HG03060 (cell line): ENCODE measurements around the gene SCFD1.
"Not testable (repeated sequence)": the region's sequence is repeated elsewhere in the genome, so short reads cannot be mapped to it uniquely, and the experiment has no call there.

Experiments used
- ATAC-seq: cut with Tn5 transposase; IDR thresholded peaks from one replicate; pipeline ENCODE4 v1.9.1; 2021; ENCODE audit warnings: low read depth, moderate number of reproducible peaks; ENCODE audit not compliant: unreplicated experiment

The SCFD1 gene

GRCh38 chr14:30607156-30607780 is 14.9 kb upstream of the SCFD1 start:
- no peak for ATAC-seq

DNA sequence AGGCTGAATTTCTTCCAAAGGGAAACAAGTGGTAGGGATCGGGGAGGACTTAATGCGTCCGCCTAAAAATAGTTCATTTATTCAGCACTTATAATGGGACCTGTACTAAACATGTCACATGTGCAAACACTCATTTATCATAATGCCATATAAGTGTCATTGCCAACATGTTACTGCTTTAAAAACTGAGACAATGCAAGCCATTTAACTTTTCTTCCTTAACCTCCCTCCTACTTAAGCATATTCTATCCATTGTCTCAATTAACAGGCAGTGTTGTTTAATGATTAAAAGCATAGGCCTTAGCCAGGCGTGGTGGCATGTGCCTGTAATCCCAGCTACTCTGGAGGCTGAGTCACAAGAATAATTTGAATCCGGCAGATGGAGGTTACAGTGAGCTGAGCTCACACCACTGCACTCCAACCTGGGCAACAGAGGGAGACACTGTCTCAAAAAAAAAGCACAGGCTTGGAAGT is 13.5 kb upstream of the SCFD1 start:
- ATAC-seq: no peak

DNA sequence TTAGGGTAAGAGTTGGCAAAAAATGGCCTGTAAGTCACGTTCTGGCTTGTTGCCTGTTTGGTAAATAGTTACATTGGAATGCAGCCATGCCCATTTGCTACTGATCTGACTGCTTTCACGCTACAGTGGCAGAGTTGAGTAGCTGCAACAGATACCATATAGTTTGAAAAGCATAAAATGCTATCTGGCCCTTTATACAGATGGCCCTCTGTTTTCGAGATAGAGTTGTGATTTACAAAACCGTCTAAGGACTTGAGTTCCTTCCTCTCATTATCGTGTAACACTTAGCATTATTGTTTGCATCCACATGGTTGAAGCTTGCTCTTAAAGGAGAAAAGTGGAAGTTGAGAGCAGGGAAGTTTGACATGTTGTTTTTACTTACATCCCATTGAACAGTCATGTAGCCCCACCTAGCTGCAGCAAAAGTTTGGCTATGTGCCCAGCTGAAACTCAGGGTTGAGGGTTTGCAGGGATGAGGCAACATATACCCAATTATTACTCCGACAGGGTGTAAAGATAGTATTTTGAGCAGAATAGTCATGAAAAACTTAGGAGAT is 11.3 kb upstream of the SCFD1 start:
- ATAC-seq: no peak

DNA sequence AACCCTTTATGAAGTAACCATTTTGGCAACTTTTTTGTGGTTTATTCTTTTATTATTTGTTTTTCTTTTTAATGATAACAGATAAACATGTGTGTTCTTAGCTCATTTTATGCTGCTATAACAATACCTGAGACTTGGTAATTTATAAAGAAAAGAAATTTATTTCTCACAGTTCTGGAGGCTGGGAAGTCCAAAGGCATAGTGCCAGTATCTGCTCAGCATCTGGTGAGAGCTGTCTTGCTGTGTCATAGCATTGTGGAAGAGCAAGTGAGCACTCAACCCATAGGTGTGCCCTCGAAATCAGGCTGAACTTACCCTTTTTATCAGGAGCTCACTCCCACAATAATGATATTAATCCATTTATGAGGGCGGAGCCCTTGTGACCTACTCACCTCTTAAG is 8.0 kb upstream of the SCFD1 start:
- ATAC-seq: no peak

- ATAC-seq: peak; percentile 46
Observed at GRCh38 chr14:30620178-30620577, 1.9 kb upstream of the SCFD1 start.

DNA sequence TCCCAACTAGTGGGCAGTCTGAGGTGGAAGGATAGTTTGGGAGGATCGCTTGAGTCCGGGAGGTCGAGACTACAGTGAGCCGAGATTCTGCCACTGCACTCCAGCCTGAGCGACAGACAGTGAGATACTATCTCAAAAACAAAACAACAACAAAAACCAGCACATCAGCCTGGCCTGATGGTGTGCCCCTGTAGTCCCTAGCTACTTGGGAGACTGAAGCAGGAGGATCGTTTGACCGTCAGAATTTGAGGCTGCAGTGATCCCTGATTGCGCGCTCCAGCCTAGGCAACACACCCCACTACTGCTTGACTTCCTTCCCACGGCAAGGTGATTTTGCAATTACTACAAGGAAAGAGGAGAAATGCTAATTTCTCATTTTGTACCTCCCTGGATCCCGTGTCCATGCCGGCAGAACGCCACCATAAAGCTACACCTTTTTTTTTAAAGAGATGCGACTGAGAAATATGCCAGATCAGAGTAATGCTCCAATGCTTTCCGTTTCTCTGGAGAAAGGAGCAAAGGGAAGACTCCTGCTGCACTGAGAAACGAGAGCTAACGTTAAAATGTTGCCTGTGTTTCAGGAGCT is 672 bp upstream of the SCFD1 start:
- no peak for ATAC-seq

- ATAC-seq: no peak
Observed at GRCh38 chr14:30623412-30624131, 1.5 kb downstream of the SCFD1 start.

- no peak for ATAC-seq
Observed at GRCh38 chr14:30624132-30624423, 2.0 kb downstream of the SCFD1 start.

DNA sequence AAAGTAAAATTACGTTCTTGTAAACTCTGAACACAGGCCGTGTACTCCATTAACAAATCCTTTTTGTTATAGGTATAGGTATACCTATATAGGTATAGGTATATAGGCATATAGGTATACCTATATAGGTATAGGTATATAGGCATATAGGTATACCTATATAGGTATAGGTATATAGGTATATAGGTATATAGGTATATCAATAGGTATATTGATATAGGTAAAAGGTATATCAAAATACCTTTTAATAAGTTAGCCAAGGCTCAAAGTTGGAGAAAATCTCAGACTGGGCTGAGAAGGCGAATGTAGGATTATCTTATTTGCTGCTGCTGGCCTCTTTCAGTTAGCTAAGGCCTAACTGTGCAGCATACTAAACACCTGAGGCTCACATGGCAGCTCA is 3.4 kb downstream of the SCFD1 start:
- ATAC-seq: no peak

DNA sequence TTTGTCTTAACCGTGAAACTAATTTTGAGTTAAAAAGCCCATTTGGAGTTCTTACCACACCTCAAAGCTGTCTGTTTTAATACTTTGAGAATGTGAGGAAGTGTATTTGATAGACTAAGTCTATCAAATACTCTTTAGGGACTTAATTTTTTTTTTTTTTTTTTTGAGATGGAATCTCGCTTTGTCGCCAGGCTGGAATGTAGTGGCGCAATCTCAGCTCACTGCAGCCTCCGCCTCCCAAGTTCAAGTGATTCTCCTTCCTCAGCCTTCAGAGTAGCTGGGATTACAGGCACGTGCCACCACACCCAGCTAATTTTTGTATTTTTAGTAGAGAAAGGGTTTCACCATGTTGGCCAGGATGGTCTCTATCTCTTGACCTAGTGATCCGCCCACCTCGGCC is 7.3 kb downstream of the SCFD1 start:
- ATAC-seq: not testable (repeated sequence)

GRCh38 chr14:30630248-30630647 is 8.1 kb downstream of the SCFD1 start:
- no peak for ATAC-seq

DNA sequence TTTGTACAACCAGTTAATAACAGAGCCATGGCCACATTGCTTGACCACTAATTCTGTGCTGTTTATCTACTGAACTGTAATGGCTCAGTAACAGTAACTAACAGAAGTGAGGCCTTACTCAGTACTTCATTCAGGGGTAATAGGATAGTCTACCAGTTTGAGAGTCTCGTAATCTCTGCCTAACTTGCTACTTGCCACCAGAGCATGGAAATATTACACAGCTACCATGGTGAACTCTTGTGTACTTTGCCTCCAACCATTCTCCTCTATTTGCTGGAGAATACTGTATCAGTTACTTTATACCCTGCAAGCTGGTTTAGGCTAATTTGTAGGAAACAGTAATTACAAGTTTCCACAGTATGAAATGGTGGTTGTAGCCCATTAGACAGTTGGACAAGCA is 10.6 kb downstream of the SCFD1 start:
- no peak for ATAC-seq

GRCh38 chr14:30638926-30639325 is 16.8 kb downstream of the SCFD1 start:
- no peak for ATAC-seq

- ATAC-seq: no peak
Observed at GRCh38 chr14:30641207-30641606, 19.1 kb downstream of the SCFD1 start.

GRCh38 chr14:30644462-30644861 is 22.3 kb downstream of the SCFD1 start:
- not testable (repeated sequence) for ATAC-seq

GRCh38 chr14:30645600-30645999 is 23.5 kb downstream of the SCFD1 start:
- ATAC-seq: no peak

DNA sequence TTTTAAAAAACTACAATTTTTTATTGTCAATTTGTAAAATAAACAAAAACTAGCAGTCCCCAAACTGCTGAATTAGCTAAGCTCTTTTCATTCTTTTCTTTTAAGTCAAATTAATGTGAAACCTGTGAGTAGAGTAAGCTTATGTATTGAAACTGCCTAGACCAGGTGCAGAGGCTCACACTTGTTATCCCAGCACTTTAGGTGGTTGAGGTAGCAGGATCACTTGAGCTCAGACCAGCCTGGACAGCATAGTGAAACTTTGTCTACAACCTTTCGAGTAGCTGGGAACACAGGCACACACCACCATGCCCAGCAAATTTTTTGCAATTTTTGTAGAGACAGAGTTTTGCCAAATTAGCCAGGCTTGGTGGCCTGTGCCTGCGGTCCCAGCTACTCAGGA is 26.4 kb downstream of the SCFD1 start:
- no peak for ATAC-seq

GRCh38 chr14:30651937-30652336 is 29.8 kb downstream of the SCFD1 start:
- no peak for ATAC-seq

GRCh38 chr14:30655124-30655523 is 33.0 kb downstream of the SCFD1 start:
- no peak for ATAC-seq

DNA sequence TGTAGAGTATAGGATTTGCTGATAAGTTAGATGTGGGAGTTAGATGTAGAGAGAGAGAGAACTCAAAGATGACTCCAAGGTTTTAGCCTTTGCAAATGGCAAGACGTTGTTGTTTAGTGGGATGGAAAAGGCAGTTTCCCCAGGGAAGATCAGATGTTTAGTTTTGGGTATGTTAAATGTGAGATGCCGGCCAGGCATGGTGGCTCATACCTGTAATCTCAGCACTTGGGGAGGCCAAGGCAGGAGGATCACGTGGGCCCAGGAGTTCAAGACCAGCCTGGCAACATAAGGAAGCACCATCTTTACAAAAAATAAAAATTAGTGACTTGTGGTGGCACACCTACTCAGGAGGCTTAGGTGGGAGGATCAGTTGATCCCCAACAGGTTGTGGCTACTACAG is 33.5 kb downstream of the SCFD1 start:
- ATAC-seq: no peak

GRCh38 chr14:30656190-30656632 is 34.1 kb downstream of the SCFD1 start:
- ATAC-seq: no peak

DNA sequence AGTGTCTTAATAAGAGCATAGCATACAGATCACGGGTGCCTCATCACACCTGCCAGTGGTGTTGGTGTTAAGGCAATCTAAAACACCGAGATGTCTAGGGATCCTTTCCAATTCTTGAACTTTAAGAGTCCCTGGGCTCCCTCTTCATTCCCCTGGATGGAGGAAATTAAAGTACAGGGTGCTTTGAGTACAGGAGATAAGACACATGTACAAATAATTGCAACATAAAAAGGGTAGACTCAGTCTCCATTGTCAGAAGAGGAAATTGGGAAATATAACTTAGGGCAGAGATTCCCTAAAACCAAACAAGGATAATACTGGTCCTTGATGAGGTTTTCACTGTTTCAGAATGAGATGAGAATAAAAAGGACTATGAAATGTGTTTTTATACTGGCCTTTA is 34.9 kb downstream of the SCFD1 start:
- no peak for ATAC-seq
